A549 (cell line): ENCODE results near the gene MMP14.

ENCODE experiments used
- BHLHE40 ChIP-seq: IDR thresholded peaks from 2 replicates; pipeline ENCODE4 v1.6.1; 2012; ENCODE audit warnings: low read depth, low read length, inconsistent platforms
- CTCF ChIP-seq: fragments of >200 bp; sonication (Bioruptor Twin); formaldehyde crosslinking; IDR thresholded peaks from 3 replicates; pipeline ENCODE4 v1.5.1; 2016
- EHMT2 ChIP-seq: fragments of 200-600 bp; sonication (generic); IDR thresholded peaks from 2 replicates; pipeline ENCODE4 v1.6.1; 2016; ENCODE audit warnings: antibody characterized with exemption, low read depth, mild to moderate bottlenecking, moderate library complexity
- EP300 ChIP-seq, 2 experiments: fragments of >200 bp; sonication (Bioruptor Twin); formaldehyde crosslinking; IDR thresholded peaks; 2 replicates in 1 of 2; 3 replicates in 1 of 2; pipeline ENCODE4 v1.6.1; 2016 to 2017
- SREBF2 ChIP-seq: fragments of 450-650 bp; IDR thresholded peaks from 2 replicates; pipeline ENCODE4 v1.6.1; 2014; ENCODE audit warnings: mild to moderate bottlenecking, moderate library complexity
- TF ChIP-seq, protein P1 (sequence below): fragments of 200-600 bp; sonication (generic); IDR thresholded peaks from 2 replicates; pipeline ENCODE4 v1.6.1; 2016; ENCODE audit warnings: antibody characterized with exemption, mild to moderate bottlenecking, moderate library complexity
- TF ChIP-seq, protein P2 (sequence below): IDR thresholded peaks from 2 replicates; pipeline ENCODE4 v1.6.1; 2012

DNA sequence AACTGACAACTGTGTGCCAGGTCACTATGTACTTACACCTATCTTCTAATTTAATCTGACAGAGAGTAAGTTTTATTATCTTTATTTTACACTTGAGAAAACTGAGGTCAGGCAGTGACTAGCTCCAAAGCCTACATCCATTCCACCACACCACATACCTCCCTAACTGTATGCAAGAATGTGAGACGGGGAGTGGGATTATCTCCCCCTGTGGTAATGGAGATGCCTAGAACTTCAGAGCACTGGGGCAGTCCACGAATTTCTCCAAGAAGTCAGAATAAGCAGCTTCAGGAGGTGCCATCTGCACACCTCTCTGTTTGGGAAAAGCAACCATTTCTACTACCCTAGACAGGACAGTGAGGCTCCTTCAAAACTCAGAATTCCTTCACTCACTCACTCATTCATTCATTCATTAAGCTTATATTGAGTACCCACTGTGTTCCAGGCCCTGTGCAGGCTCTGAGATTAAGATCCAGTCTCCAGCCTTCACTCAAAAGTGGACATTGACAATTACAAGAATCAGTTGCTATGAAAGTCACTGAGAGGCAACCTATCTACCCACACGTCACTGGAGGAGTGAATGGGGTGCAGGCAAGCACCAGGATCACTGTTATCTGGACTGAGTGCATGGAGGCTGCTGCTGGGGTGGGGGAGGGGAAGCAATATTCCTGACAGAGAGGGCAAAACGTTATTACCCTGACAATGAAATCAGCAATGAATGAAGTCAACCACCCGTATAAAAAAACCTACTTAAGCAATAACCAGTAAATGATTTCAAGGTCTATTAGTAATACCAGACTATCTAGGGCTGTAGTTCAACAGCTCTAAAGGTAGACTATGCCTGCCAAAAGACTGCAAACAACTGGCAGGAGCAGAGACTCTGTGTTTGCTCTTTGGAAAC, 39.1 kb upstream of the MMP14 start:
- TF ChIP-seq EP300 (IDR thresholded peaks at IDR 0.05): no peak
- TF ChIP-seq, protein P1, sequence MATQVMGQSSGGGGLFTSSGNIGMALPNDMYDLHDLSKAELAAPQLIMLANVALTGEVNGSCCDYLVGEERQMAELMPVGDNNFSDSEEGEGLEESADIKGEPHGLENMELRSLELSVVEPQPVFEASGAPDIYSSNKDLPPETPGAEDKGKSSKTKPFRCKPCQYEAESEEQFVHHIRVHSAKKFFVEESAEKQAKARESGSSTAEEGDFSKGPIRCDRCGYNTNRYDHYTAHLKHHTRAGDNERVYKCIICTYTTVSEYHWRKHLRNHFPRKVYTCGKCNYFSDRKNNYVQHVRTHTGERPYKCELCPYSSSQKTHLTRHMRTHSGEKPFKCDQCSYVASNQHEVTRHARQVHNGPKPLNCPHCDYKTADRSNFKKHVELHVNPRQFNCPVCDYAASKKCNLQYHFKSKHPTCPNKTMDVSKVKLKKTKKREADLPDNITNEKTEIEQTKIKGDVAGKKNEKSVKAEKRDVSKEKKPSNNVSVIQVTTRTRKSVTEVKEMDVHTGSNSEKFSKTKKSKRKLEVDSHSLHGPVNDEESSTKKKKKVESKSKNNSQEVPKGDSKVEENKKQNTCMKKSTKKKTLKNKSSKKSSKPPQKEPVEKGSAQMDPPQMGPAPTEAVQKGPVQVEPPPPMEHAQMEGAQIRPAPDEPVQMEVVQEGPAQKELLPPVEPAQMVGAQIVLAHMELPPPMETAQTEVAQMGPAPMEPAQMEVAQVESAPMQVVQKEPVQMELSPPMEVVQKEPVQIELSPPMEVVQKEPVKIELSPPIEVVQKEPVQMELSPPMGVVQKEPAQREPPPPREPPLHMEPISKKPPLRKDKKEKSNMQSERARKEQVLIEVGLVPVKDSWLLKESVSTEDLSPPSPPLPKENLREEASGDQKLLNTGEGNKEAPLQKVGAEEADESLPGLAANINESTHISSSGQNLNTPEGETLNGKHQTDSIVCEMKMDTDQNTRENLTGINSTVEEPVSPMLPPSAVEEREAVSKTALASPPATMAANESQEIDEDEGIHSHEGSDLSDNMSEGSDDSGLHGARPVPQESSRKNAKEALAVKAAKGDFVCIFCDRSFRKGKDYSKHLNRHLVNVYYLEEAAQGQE: no peak
- TF ChIP-seq SREBF2: no peak
- TF ChIP-seq CTCF: no peak
- TF ChIP-seq, protein P2, sequence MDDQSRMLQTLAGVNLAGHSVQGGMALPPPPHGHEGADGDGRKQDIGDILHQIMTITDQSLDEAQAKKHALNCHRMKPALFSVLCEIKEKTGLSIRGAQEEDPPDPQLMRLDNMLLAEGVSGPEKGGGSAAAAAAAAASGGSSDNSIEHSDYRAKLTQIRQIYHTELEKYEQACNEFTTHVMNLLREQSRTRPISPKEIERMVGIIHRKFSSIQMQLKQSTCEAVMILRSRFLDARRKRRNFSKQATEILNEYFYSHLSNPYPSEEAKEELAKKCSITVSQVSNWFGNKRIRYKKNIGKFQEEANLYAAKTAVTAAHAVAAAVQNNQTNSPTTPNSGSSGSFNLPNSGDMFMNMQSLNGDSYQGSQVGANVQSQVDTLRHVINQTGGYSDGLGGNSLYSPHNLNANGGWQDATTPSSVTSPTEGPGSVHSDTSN: no peak
- no peak for TF ChIP-seq BHLHE40
- no peak for TF ChIP-seq EHMT2
